ENCODE data around the gene LMLN.
A peak's percentile ranks its signal among the peaks of the same experiment; 100 is the strongest.

The LMLN gene

DNA sequence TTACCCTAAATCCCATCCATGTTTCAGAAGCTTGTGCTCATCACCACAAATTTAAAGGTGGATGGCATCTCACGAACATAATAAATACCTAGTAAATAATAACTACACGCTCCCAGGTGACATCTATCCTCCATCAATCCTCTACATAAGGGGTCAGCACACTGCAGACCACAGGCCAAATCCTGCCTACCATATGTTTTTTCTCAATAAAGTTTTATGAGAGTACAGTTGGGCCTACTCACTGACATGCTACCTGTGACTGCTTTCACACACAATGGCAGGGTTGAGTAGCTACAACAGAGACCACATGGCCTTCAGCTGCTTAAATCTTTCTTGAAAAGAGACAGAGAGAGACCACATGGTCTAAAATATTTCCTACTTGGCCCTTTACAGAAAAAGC is 105.9 kb downstream of the LMLN start:
- TF ChIP-seq, protein P1, sequence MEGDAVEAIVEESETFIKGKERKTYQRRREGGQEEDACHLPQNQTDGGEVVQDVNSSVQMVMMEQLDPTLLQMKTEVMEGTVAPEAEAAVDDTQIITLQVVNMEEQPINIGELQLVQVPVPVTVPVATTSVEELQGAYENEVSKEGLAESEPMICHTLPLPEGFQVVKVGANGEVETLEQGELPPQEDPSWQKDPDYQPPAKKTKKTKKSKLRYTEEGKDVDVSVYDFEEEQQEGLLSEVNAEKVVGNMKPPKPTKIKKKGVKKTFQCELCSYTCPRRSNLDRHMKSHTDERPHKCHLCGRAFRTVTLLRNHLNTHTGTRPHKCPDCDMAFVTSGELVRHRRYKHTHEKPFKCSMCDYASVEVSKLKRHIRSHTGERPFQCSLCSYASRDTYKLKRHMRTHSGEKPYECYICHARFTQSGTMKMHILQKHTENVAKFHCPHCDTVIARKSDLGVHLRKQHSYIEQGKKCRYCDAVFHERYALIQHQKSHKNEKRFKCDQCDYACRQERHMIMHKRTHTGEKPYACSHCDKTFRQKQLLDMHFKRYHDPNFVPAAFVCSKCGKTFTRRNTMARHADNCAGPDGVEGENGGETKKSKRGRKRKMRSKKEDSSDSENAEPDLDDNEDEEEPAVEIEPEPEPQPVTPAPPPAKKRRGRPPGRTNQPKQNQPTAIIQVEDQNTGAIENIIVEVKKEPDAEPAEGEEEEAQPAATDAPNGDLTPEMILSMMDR (IDR thresholded peaks at IDR 0.05), result no peak

DNA sequence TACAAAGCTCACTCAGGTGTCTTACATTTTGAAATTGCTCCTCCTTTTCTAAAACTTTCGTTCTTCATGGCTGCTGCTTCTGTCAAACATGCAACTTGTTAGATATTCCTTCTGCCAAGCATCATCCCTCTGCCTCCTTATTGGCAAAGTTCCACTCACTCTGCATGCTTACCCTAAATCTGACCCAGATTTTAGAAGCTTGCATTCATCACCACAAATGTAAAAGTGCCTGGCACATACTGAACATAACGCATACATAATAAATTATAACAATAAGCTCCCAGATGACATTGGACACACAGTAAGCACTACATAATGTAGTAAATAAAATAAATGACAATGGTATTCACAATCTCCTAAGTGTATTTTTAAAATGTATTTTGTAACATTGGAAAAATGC is 107.4 kb downstream of the LMLN start:
- TF ChIP-seq, protein P1 (IDR thresholded peaks at IDR 0.05), result no peak

DNA sequence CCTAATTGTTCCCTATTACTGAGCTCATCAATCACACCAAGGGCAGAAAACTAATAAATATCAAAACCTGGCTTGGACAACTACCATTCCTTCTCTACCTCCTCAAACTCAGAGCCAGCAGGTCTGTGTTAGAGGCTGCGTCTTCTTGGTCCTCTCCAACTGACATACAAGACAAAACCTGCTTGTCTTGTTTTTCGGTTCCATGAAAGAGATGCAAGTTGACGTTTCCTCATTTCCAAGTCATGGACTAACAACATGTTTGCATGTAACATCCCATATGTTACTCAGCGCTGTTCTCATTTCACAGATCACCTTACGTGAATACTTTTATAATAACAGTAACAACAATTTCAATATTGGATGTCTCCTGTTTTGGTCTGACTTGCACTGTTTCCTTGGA is 110.9 kb downstream of the LMLN start:
- TF ChIP-seq, protein P1 (IDR thresholded peaks at IDR 0.05), result no peak

DNA sequence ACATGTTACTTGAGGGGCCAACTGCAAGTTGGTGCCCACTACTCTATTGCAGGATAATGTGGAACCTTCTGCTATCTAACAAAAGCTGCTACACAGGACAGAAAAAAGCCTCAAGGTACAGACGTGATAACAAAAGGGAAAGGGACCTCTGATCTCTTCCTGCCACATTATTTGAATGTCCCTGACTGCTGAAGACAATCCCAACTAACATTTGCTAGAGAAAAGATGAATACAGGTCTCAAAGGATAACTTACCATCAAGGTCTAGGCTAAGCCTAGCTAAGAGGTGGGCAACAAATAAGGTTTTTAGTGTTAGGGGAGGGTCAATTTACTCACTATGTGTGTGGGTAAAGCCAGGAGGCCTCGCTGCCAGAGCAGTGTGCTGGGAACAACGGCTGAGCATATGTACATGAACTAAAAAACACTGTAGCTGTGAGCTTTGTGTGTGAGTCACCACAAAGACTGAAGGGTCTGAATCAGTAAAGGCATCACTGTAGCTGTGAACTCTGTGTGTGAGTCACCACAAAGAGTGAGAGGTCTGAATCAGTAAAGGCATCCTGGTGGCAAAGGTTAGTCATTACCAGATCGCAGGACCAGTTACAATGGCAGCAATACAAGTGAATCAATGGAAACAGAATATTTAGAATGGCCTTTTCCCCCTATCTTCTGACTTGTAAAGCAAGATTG is 111.7 kb downstream of the LMLN start:
- TF ChIP-seq, protein P1 (IDR thresholded peaks at IDR 0.05), result no peak

DNA sequence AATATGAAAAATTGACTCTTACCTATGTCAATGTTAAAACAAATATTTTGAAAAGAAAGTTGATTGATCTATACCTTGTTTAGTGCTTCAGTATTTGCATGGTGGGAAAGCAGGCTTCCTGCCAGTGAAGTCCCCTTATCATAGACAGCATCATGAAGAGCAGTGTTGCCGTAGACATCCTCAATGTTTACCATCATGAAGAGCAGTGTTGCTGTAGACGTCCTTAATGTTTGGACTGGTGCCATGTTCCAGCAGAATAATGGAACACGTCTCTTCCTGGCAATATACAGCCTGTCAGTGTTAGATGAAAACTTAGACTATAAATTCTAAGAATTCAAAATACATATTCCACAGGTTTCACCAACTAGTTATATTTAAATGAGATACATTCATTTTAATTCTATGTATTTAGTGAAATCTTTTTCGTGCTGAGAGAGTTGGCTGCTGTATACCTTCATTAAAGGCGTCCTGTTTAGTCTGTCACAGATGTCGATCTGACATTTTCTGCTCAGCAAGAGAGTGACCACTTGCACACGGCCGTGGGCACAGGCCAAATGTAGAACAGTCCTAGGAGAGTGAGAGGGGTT is 116.8 kb downstream of the LMLN start:
- TF ChIP-seq, protein P1 (IDR thresholded peaks at IDR 0.05), result no peak

DNA sequence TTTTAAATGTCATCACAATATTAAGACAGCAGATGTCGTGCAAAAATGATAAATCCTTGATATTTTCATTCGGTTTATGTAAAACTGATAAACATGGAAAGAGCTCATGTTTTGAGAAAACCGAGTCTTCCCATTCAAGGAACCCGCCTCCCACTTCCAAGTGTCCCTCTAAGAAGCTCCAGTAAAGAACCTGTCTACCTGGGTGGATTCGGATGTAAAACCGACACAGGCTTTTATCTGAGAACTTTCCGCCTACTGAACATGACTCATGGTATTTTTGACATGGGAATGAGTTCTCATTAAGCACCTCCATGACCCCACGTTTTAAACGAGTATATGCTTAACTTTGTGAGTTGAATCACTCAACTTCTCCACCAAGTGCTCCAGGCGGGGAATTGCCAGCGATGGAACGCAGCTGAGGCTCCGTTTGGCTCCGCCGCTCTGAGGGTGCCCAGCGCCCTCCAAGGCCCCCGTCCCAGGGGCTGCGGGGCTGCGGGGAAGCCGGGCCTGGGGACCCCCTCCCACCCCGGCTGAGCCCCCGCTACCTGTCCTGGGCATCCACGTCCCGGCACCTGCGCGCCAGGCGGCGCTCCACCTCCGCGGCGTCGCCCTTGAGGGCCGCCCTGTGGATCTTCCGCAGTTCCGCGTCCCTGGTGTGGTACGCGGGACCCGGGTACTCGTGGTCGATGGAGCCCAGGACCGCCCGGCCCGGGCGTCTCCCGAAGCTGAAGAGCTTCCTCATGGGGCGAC is 119.9 kb downstream of the LMLN start:
- TF ChIP-seq, protein P1 (IDR thresholded peaks at IDR 0.05), result no peak

DNA sequence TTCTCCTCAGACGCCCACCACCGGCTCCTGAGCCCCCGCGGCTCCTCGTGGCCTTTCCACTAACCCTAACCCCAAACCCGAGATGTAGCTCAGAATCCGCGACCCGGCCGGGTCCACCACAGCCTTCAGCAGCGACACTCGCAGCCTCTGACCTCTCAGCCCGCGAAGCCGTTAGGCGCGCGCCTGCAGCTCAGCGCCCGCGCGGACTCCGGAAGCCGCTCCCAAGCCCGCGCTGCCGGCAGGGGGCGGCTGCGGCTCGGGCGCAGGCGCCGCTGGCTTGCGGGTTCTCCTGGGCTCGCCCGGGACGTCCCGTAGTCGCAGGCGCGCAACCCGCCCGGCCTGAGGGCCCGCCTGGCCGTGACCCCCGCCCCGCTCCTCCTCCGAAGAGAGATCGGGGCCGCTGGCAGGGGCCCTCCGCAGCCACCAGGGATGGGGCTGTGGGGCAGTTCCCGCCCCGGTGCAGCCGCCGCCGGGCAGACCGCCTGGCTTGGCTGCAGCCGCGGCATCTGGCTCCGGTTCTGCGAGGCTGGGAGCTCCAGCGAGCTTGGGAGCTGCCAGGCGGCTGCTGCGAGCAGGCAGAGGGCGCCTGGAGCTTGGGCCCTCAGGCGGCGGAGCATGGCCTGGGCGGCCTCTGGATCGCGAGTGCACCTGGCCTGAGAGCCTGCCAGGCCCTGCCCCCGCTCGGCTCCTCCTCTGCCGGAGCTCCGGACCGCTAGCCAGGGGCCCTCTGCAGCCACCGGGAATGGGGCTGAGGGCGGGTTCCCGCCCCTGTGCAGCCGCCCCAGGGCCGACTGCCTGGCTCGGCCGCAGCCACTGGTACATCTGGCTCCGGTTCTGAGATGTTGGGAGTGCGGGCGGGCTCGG is 120.7 kb downstream of the LMLN start:
- TF ChIP-seq, protein P1 (IDR thresholded peaks at IDR 0.05), result peak; percentile 79

Measured in LNCAP (cell line).